ENCODE data around the gene CADPS. TPM values are rescaled to one million over a fixed set of nuclear protein-coding genes. Genes with fewer than 3 reads are reported as not detected.

The CADPS gene
- total RNA-seq, 1 experiment from 2014 or later = 7.0 TPM

GRCh38 chr3:62523672-62524071 lies 351.5 kb downstream of the CADPS start:
- ChIA-PET CTCF (no interaction called here), POLR2A (interaction anchor here (0.5 kb wide), 1 partner anchor 962 kb away, joined by 6 read pairs; no protein-coding TSS in a partner anchor)
- Mint-ChIP-seq H3K9me3 (no peaks in the 10 kb centered on the region), H3K4me3 (no peak overlapping the region), H3K4me1 (peaks cover 5% of the 10 kb centered on the region), H3K27me3 (ENCODE audit: low read depth) (no peaks in the 10 kb centered on the region), H3K36me3 (no peaks in the 10 kb centered on the region), H3K27ac (no peak overlapping the region)
- DNase-seq (ENCODE audit: low spot score) (no peak), ATAC-seq (no peak)
- TF ChIP-seq ZNF416 (CRISPR knock-in tag; IDR thresholded peaks at IDR 0.05) (no peak), ZNF671 (CRISPR knock-in tag; IDR thresholded peaks at IDR 0.05) (no peak), ZSCAN18 (CRISPR knock-in tag; IDR thresholded peaks at IDR 0.05) (no peak), HMGXB4 (CRISPR knock-in tag; IDR thresholded peaks at IDR 0.05) (no peak), HMGA2 (CRISPR knock-in tag; IDR thresholded peaks at IDR 0.05) (no peak), ZNF396 (CRISPR knock-in tag; IDR thresholded peaks at IDR 0.05; ENCODE audit: borderline replicate concordance) (no peak), TP53 (CRISPR knock-in tag; IDR thresholded peaks at IDR 0.05) (no peak), SOX15 (CRISPR knock-in tag; IDR thresholded peaks at IDR 0.05) (no peak), GRHL2 (CRISPR knock-in tag; IDR thresholded peaks at IDR 0.05; ENCODE audit: insufficient replicate concordance, severe bottlenecking) (no peak), ZNF512 (CRISPR knock-in tag; IDR thresholded peaks at IDR 0.05; ENCODE audit: borderline replicate concordance) (no peak), TCF7 (CRISPR knock-in tag; IDR thresholded peaks at IDR 0.05; ENCODE audit: low read depth) (no peak), AR (CRISPR knock-in tag; IDR thresholded peaks at IDR 0.05) (no peak), ERG (CRISPR knock-in tag; IDR thresholded peaks at IDR 0.05) (no peak), ZNF281 (CRISPR knock-in tag; IDR thresholded peaks at IDR 0.05) (no peak), ZNF425 (CRISPR knock-in tag; conservative IDR thresholded peaks at IDR 0.05) (no peak), ZNF121 (CRISPR knock-in tag; IDR thresholded peaks at IDR 0.05) (no peak), STAT6 (CRISPR knock-in tag; conservative IDR thresholded peaks at IDR 0.05; ENCODE audit: low read depth) (no peak), NFYB (CRISPR knock-in tag; conservative IDR thresholded peaks at IDR 0.05; ENCODE audit: low read depth) (no peak), FOXP4 (CRISPR knock-in tag; IDR thresholded peaks at IDR 0.05) (no peak)
